Measurements from ENCODE around the gene ESRP2. TPM values are rescaled to one million over a fixed set of nuclear protein-coding genes. Genes with fewer than 3 reads are reported as not detected.

ESRP2 gene
- total RNA-seq, 1 donor from 2014 or later = 82.3 TPM

GRCh38 chr16:68282064-68282452 lies 46.1 kb upstream of the ESRP2 start:
- Mint-ChIP-seq H3K9me3 (ENCODE audit: low read depth) (no peaks in the 10 kb centered on the region), H3K4me1 (ENCODE audit: low read depth) (peaks cover 2% of the 10 kb centered on the region), H3K27me3 (no peaks in the 10 kb centered on the region), H3K27ac (no peak overlapping the region), H3K4me3 (ENCODE audit: low read depth) (no peak overlapping the region), H3K36me3 (ENCODE audit: insufficient read depth) (peaks cover 2% of the 10 kb centered on the region)
- no peak for TF ChIP-seq CTCF (IDR thresholded peaks at IDR 0.05; ENCODE audit: unreplicated experiment)
- no peak for DNase-seq (ENCODE audit: low spot score, unreplicated experiment)

- no peak for TF ChIP-seq CTCF (IDR thresholded peaks at IDR 0.05; ENCODE audit: unreplicated experiment)
- no peaks in the 10 kb centered on the region for H3K27me3 Mint-ChIP-seq
- DNase-seq (ENCODE audit: low spot score, unreplicated experiment) = no peak
- H3K4me1 Mint-ChIP-seq (ENCODE audit: low read depth) = peaks cover 2% of the 10 kb centered on the region
- H3K27ac Mint-ChIP-seq = no peak overlapping the region
- H3K4me3 Mint-ChIP-seq (ENCODE audit: low read depth) = no peak overlapping the region
- peaks cover 2% of the 10 kb centered on the region for H3K36me3 Mint-ChIP-seq (ENCODE audit: insufficient read depth)
- no peaks in the 10 kb centered on the region for H3K9me3 Mint-ChIP-seq (ENCODE audit: low read depth)
Observed at GRCh38 chr16:68281368-68282063, 45.6 kb upstream of the ESRP2 start.

- H3K27ac Mint-ChIP-seq = no peak overlapping the region
- H3K4me1 Mint-ChIP-seq (ENCODE audit: low read depth) = peaks cover 11% of the 10 kb centered on the region
- H3K36me3 Mint-ChIP-seq (ENCODE audit: insufficient read depth) = no peaks in the 10 kb centered on the region
Observed at GRCh38 chr16:68279726-68280558, 44.0 kb upstream of the ESRP2 start.

GRCh38 chr16:68276223-68276622 lies 40.3 kb upstream of the ESRP2 start:
- peak overlapping the region; percentile 81 for H3K27ac Mint-ChIP-seq
- no peaks in the 10 kb centered on the region for H3K36me3 Mint-ChIP-seq (ENCODE audit: insufficient read depth)
- H3K27me3 Mint-ChIP-seq = no peaks in the 10 kb centered on the region
- peak overlapping the region; percentile 2 for H3K4me3 Mint-ChIP-seq (ENCODE audit: low read depth)
- H3K9me3 Mint-ChIP-seq (ENCODE audit: low read depth) = no peaks in the 10 kb centered on the region
- no peak for TF ChIP-seq CTCF (IDR thresholded peaks at IDR 0.05; ENCODE audit: unreplicated experiment)
- peaks cover 20% of the 10 kb centered on the region for H3K4me1 Mint-ChIP-seq (ENCODE audit: low read depth)
- no peak for DNase-seq (ENCODE audit: low spot score, unreplicated experiment)

More at GRCh38 chr16:68279726-68280558, 44.0 kb upstream of the ESRP2 start:
- no peak for TF ChIP-seq CTCF (IDR thresholded peaks at IDR 0.05; ENCODE audit: unreplicated experiment)
- no peak overlapping the region for H3K4me3 Mint-ChIP-seq (ENCODE audit: low read depth)
- H3K27me3 Mint-ChIP-seq = no peaks in the 10 kb centered on the region
- no peaks in the 10 kb centered on the region for H3K9me3 Mint-ChIP-seq (ENCODE audit: low read depth)
- no peak for DNase-seq (ENCODE audit: low spot score, unreplicated experiment)

- DNase-seq (ENCODE audit: low spot score, unreplicated experiment) = no peak
- peak overlapping the region; percentile 2 for H3K4me3 Mint-ChIP-seq (ENCODE audit: low read depth)
- H3K9me3 Mint-ChIP-seq (ENCODE audit: low read depth) = no peaks in the 10 kb centered on the region
- H3K27ac Mint-ChIP-seq = peak overlapping the region; percentile 81
- no peaks in the 10 kb centered on the region for H3K27me3 Mint-ChIP-seq
- H3K4me1 Mint-ChIP-seq (ENCODE audit: low read depth) = peaks cover 20% of the 10 kb centered on the region
- no peak for TF ChIP-seq CTCF (IDR thresholded peaks at IDR 0.05; ENCODE audit: unreplicated experiment)
- no peaks in the 10 kb centered on the region for H3K36me3 Mint-ChIP-seq (ENCODE audit: insufficient read depth)
Observed at GRCh38 chr16:68275611-68276191, 39.8 kb upstream of the ESRP2 start.
